NB4 (cell line): ENCODE results near the gene FRMPD1.

ENCODE experiments used
- DNase-seq: peaks from one replicate; pipeline ENCODE4 v3.0.0; 2010; ENCODE audit warnings: low read depth
- H3K4me3 ChIP-seq: one replicate; pipeline ENCODE4 v1.5.1; 2011; ENCODE audit warnings: mild to moderate bottlenecking, low read depth, low read length, moderate library complexity
- CTCF ChIP-seq: IDR thresholded peaks from one replicate; pipeline ENCODE4 v1.5.1; 2012; ENCODE audit warnings: low read depth, low read length
- MAX ChIP-seq: IDR thresholded peaks from 2 replicates; pipeline ENCODE4 v1.6.1; 2011; ENCODE audit warnings: low read depth, low read length
- MYC ChIP-seq: IDR thresholded peaks from 2 replicates; pipeline ENCODE4 v1.6.1; 2011; ENCODE audit warnings: low read depth, low read length
- POLR2A ChIP-seq: IDR thresholded peaks from 2 replicates; pipeline ENCODE4 v1.6.1; 2011; ENCODE audit warnings: mild to moderate bottlenecking; ENCODE audit not compliant: insufficient read length; ENCODE audit errors: extremely low read depth

Gene FRMPD1

GRCh38 chr9:37778534-37778933 lies 127.8 kb downstream of the FRMPD1 start:
- DNase-seq, result no peak
- TF ChIP-seq POLR2A, result no peak
- TF ChIP-seq MAX, result no peak
- no peak for TF ChIP-seq CTCF
- TF ChIP-seq MYC, result no peak
- H3K4me3 ChIP-seq, result no peak overlapping the region

GRCh38 chr9:37784291-37784615 lies 133.5 kb downstream of the FRMPD1 start:
- TF ChIP-seq MAX (no peak), MYC (no peak), CTCF (no peak), POLR2A (no peak)
- H3K4me3 ChIP-seq, result peak overlapping the region; percentile 94
- DNase-seq, result no peak

- peak within 1 kb of the TSS; percentile 94 for H3K4me3 ChIP-seq
- TF ChIP-seq POLR2A (peak; percentile 77), MYC (0 out of 2 replicates have a peak, but pooled peaks have one; percentile 44), MAX (no peak; the same call in 1 of the 2 replicates), CTCF (no peak)
- DNase-seq, result peak; percentile 91
Measured at GRCh38 chr9:37784616-37785483, 134.1 kb downstream of the FRMPD1 start, which contains the start of gene EXOSC3. EXOSC3 (minus strand) TSS chr9:37785064; CDS start chr9:37785044, 20 bp downstream.

GRCh38 chr9:37787059-37787458 lies 136.3 kb downstream of the FRMPD1 start:
- no peak for TF ChIP-seq MAX
- no peak for TF ChIP-seq MYC
- no peak for TF ChIP-seq CTCF
- no peak for TF ChIP-seq POLR2A
- no peak for DNase-seq

GRCh38 chr9:37788332-37788731 lies 137.6 kb downstream of the FRMPD1 start:
- DNase-seq, result peak; percentile 26
- TF ChIP-seq POLR2A, result no peak
- TF ChIP-seq MAX, result no peak
- no peak for TF ChIP-seq CTCF
- TF ChIP-seq MYC, result no peak
- H3K4me3 ChIP-seq, result no peak overlapping the region

More at GRCh38 chr9:37787059-37787458, 136.3 kb downstream of the FRMPD1 start:
- no peak overlapping the region for H3K4me3 ChIP-seq
